Lower leg skin (tissue), 4 donors: Measurements from ENCODE around the gene ABCG1. TPM values are rescaled to one million over a fixed set of nuclear protein-coding genes. Genes with fewer than 3 reads are reported as not detected.

ENCODE experiments used
- DNase-seq, 2 donors: peaks; one replicate each; pipeline ENCODE4 v3.0.0-alpha.2; 2019; ENCODE audit warnings: low spot score in 2 of 2
- H3K4me3 ChIP-seq: fragments of 200-600 bp; sonication (generic); 2 replicates; pipeline ENCODE4 v1.5.1; 2017; ENCODE audit warnings: mild to moderate bottlenecking, low read depth; ENCODE audit not compliant: poor library complexity, severe bottlenecking
- CTCF ChIP-seq, 3 donors: fragments of 450-650 bp; IDR thresholded peaks; one replicate each; pipeline ENCODE4 v1.5.1; 2016; ENCODE audit warnings: antibody characterized with exemption in 3 of 3, mild to moderate bottlenecking in 3 of 3, moderate library complexity in 2 of 3
- POLR2A ChIP-seq, 2 donors: fragments of 450-650 bp; IDR thresholded peaks; one replicate each; pipeline ENCODE4 v1.6.1; 2016 to 2017; ENCODE audit warnings: antibody characterized with exemption in 2 of 2, mild to moderate bottlenecking in 1 of 2, moderate library complexity in 1 of 2
- WGBS, 2 donors: methylation state at CpG; one replicate each; pipeline ENCODE4 v1.1.5; 2018; 5-methylcytosine and 5-hydroxymethylcytosine counted together
- intact Hi-C: fragments of 100-400 bp; cut with DNase I; formaldehyde crosslinking; loops from one replicate; pipeline ENCODE4 v1.15.0; 2023; ENCODE audit warnings: low total_unique reads
- total RNA-seq, 4 donors: library from RNA; depleted of rRNA; stranded (reverse); fragments of >200 nt; gene quantifications; one replicate each; pipeline ENCODE4 v1.1.0, GENCODE V29; 2016

The ABCG1 gene
- total RNA-seq, 4 donors from 2014 or later = 49.4 to 80.2 (median 52.7) TPM

GRCh38 chr21:42317826-42318746 is 99.1 kb downstream of the ABCG1 start:
- DNase-seq = peak in 1 of 2 donors; percentile 84
- TF ChIP-seq POLR2A (IDR thresholded peaks at IDR 0.05) (no peak), CTCF (IDR thresholded peaks at IDR 0.05) (no peak)

GRCh38 chr21:42319376-42319775 is 100.4 kb downstream of the ABCG1 start:
- 64 to 76% methylated on average over 10 of the region's 10 CpGs for WGBS, 2 donors
- H3K4me3 ChIP-seq = no peak overlapping the region
- intact Hi-C loops = loop anchor here (10.0 kb wide), 1 partner anchor 125 kb away; no protein-coding TSS in a partner anchor
- DNase-seq = peak in 1 of 2 donors; percentile 78
- TF ChIP-seq CTCF (IDR thresholded peaks at IDR 0.05) (no peak), POLR2A (IDR thresholded peaks at IDR 0.05) (no peak)

More at GRCh38 chr21:42317826-42318746, 99.1 kb downstream of the ABCG1 start:
- 83 to 86% methylated on average over 14 to 19 of the region's 20 CpGs for WGBS, 2 donors
- intact Hi-C loops = loop anchor here (10.0 kb wide), 1 partner anchor 127 kb away; no protein-coding TSS in a partner anchor
- H3K4me3 ChIP-seq = no peak overlapping the region

GRCh38 chr21:42319851-42320572 is 101.1 kb downstream of the ABCG1 start:
- DNase-seq = peak in 1 of 2 donors; percentile 77
- 75 to 83% methylated on average over 17 of the region's 17 CpGs for WGBS, 2 donors
- no peak overlapping the region for H3K4me3 ChIP-seq
- intact Hi-C loops = loop anchor here (10.0 kb wide), 1 partner anchor 125 kb away; no protein-coding TSS in a partner anchor
- TF ChIP-seq POLR2A (IDR thresholded peaks at IDR 0.05) (no peak), CTCF (IDR thresholded peaks at IDR 0.05) (no peak)

GRCh38 chr21:42320791-42321190 is 101.9 kb downstream of the ABCG1 start:
- intact Hi-C loops = no loop called here
- WGBS, 2 donors = 85 to 93% methylated on average over 8 of the region's 8 CpGs
- peak in 1 of 2 donors; percentile 20 for DNase-seq
- no peak for TF ChIP-seq CTCF (IDR thresholded peaks at IDR 0.05)
- no peak for TF ChIP-seq POLR2A (IDR thresholded peaks at IDR 0.05)
- H3K4me3 ChIP-seq = no peak overlapping the region

GRCh38 chr21:42321231-42321630 is 102.3 kb downstream of the ABCG1 start:
- DNase-seq = no peak
- intact Hi-C loops = no loop called here
- H3K4me3 ChIP-seq = no peak overlapping the region
- TF ChIP-seq POLR2A (IDR thresholded peaks at IDR 0.05) (no peak), CTCF (IDR thresholded peaks at IDR 0.05) (no peak)
- 85 to 91% methylated on average over 10 of the region's 10 CpGs for WGBS, 2 donors
